HG03039 (cell line): ENCODE results near the gene SLC12A8.
"Not testable (repeated sequence)": the region's sequence is repeated elsewhere in the genome, so short reads cannot be mapped to it uniquely, and the experiment has no call there.

Experiments
- ATAC-seq: cut with Tn5 transposase; IDR thresholded peaks from one replicate; pipeline ENCODE4 v1.9.1; 2021; ENCODE audit warnings: mild to moderate bottlenecking, moderate library complexity; ENCODE audit not compliant: unreplicated experiment

Gene SLC12A8

DNA sequence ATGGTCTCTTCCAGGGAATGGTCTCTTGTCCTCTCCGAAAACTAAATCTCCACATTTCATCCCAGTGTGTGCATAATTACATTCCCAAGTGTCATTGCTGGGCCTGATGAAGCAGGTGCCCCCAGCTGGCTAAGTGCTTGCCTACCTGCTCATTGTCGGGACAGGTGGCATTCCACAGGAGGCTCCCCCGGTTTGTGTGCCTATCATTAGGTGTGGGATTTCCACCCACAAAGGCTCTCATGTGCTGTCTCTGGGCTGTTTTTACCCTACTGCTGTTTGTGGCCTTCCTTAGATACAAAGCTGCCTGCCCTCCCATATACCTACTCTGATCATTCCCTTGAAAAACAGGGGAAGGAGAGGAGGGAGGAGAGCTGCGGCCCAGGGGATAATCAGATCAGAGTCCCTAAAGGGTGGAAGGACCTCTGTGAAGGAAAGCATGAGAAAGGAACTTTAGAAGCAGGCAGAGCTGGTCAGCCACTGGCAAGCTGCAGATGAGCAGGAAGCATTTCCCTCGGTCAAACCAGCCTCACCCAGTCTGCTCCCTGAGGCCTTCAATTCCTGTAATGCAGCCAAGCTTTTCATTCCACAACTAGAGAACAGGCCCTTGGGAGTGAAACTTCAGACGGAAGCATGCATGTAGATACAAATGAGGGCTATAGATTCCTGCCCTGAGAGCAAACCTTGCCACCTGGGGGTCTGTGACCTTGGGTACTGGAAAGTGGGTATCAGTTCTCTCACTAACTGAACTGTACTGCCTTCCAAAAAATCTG, 96.1 kb downstream of the SLC12A8 start:
- ATAC-seq, result no peak

DNA sequence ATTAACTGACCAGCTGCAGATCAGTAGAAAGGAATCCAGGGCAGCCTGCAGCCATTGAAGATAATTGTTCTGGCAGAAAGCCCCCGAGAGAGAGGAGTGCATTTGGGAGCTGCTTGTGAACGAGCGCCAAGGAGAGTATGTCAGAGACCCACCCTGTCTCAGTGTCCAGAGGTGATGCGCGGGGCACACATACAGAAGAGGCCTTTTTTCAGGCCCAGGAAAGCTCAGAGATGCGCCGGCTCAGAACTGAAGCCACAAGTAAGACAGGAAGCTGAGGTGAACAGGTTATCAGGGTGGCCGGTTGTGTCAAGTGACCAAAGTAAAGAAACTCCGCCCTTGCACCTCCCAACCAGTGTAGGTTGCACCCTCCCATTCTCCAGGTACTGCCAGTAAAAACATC, 96.9 kb downstream of the SLC12A8 start:
- ATAC-seq, result no peak

DNA sequence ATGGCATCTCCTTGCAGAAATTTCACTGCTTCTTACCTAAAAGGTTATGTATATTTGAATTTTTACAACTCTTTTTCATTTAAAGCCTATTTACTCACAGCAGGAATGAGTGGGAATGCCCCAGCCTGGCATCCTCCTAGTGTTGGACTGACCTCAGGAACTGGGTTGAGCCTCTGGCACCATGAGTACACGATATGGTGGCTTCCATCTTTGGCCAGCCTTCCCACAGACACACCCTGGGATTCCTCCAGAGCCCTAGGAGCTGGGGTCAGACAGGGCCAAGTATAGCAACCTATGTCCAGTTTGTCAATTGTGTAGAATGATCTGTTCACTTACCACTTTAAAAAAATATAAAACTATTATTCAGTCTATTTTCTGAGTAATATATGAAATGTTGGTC, 99.6 kb downstream of the SLC12A8 start:
- no peak for ATAC-seq

DNA sequence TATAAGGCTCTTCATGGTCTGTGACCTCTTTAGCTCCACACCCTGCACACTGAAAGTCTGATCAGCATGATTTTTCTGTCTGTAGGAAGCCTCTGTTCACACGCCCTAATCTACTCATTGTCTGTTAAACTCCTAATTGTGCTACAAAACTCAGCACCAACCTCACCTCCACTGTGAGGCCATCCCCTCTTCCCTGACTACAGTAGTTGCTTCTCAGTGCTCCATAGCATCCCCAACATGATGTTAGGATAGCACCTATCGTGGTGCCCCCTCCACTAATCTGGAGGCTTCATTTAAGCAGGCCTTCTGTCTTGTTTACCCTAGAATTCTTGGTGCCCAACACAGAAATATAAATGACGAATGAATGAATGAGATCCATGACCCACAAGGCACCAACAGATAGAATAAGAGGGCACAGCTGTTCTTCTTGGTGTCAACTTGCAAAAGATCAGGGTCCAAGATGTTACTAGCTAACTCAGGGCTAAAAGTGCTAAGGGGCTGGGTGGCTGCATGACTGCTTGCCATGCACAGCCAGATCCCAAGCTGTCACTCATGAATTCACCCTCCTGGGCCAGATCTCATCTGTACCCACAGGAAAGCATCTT, 101.6 kb downstream of the SLC12A8 start:
- no peak for ATAC-seq

DNA sequence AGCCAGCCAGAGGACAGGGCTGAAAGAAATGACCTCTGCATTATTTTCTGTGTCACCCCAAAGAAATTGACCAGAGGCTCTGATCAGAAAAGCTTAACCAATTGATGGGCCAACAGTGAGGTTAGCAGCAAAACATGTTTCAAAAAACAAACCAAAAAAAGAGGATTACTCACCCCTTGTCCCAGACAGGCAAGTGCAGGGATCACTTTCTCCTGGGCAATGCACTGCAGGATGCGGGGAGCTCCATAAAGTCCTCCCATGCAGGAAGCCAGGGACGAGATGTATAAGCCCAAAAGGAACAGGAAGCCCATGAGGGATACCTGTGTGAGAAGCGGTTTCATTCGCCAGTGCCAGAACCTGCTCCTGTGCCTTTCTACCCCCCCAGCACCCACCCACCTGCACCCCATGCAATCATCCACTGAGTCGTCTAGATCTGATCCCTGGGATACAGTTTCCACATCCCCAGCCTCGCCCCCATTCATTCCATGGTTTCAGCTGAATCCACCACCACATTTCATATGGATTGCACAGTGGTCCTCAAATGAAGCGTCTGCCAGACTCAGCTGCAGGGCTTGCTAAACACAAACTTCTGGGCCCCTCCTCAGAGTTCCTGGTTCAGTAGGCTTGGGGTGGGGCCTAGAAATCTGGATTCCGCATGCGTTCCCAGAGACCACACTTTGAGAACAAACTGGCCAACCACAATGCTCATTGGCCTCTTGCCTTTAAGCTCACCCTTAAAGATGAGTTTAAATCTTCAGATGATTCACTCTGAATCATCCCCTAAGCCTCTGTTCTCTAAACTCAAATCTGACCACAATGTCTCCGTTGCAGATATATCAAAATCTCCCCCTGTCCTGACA, 102.3 kb downstream of the SLC12A8 start:
- no peak for ATAC-seq

DNA sequence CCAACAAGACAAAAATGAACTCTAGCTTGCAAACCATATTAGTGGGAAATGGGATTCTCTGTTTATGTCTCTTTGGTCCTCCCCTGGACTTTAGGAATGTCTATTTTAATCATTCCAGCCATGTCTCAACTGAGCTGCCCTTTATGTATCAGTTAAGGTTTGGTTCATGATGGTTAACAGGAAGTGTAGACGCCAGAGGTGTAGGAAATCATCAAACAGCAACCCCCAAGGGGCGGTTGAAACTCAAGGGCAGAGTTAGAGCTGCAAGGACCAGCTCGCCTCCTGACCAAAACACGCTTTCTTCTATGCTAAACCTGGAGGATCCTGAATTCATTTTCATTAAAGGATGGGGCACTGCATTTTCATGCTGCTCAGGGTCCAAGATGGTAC, 103.0 kb downstream of the SLC12A8 start:
- ATAC-seq, result no peak

DNA sequence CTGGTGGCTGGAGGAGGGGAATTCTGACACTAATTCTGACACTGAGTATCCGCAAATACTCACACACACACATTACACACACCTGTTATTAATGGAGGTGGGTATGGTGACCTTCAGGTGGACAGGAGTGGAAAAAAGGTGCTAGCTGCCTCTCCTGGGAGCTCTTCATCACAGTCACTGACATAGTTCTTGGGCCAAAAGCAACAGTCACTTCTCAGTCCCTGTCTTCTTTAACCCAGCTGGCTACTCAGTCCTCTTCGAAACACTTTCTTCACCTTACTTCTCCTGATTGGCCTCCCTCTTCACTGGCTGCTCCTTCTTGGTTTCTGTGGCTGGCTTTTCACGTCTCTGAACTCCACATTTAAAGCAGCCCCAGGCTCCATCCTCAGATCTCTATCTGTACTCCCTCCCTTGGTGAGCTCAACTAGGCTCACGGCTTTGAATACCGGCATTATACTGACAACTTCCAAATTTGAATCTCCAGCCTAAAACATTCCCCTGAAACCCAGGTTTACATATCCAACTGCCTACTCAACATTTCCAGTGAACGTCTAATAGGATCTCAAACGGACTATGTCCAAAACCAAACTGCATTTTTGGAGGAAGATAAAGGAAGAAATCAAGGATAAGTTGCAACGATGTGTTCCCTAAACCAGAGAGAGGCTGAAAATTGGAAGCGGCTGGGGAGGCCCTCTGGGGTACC, 103.6 kb downstream of the SLC12A8 start:
- no peak for ATAC-seq

DNA sequence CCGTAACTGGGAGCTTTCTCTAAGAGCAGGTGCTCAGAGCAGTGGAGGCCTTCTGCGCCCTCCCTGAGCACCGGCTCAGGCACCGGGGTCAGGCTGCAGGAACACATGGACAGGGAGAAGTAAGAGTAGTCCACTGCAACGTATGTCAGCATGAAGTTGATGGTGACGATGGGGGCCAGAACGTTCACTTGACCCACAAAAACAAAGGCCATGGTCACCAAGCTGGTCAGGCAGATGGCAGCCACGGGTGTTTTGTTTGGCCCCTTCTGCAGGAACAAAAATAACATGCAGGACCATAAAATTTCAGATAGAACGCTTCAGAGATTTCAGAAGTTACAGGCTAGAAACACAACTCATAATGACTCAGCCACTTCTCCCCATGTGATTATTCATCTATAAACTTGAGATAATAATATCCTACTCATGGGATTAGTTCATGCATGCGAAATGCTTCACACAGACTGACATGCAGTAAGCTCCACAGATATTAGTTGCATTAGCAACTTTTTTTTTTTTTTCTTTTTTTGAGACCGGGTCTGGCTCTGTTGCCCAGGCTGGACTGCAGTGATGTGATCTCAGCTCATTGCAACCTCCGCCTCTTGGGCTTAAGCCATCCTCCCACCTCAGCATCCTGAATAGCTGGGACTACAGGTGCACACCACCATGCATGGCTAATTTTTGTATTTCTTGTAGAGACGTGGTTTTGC, 104.5 kb downstream of the SLC12A8 start:
- ATAC-seq, result peak; percentile 38

DNA sequence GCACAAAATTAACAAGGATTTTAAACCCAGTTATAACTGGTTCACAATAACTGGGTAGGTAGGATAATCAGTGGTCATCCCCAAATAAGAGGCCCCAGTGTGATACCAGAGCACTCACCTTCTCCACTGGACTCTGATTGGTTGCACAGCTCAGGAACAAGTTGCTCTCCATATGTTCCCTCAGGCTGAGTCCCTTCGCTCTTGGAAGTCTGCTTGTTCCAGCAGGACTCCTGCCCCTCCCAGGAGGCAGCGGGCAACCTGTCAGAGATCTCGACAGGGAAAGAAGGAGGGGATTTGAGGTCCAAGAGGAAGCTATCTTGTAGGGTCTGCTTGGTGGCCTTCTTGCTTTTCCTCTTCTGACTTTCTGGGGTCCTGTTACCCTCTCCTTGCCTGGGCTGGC, 105.2 kb downstream of the SLC12A8 start:
- ATAC-seq, result no peak

DNA sequence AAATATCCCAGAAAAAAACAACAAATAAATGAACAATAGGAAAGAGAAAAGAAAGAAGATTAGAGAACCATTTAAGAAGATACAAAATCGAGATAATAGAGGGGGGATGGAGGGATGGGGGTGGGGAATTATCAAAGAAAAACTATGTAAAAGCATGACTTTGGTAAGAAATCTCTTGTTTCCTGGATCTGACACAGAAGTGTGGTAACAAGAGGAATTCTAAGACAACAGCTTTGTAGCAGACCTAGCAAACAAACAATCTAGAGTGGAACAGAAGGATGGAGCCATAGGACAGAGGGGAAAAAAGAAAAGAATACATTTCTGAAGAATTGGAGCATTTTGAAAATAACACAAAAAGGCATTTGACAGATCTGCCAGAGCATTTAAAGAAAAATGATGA, 107.4 kb downstream of the SLC12A8 start:
- ATAC-seq, result no peak

DNA sequence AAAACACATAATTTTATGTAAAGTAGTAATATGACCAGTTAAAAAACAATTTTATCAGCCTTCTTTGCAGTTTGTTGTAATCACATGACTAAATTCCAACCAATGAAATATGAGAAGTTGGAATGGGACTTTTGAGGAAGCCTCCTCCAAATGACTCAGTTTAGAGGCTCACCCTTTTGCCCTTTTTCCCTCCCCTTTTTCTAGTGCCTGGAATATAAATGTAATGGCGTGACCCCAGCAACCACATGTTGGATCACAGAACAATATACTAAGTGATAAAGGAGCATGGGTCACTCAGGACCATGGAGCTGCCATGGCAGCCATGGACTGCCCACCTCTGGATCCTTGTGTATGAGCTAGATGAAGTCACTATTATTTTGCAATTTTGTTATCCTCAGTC, 107.9 kb downstream of the SLC12A8 start:
- ATAC-seq, result no peak

DNA sequence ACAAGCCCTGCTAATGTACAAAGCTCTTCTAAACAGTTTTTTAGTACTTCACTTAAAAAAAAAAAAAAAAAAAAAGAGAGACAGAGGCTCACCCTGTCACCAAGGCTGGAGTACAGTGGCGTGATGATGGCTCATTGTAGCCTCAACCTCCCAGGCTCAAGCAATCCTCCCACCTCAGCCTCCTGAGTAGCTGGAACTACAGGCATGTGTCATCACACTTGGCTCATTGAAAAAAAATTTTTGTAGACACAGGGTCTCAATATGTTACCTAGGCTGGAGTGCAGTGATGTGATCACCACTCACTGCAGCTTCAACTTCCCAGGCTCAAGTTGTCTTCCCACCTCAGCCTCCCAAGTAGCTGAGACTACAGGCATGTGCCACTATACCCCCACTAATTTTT, 109.1 kb downstream of the SLC12A8 start:
- no peak for ATAC-seq

DNA sequence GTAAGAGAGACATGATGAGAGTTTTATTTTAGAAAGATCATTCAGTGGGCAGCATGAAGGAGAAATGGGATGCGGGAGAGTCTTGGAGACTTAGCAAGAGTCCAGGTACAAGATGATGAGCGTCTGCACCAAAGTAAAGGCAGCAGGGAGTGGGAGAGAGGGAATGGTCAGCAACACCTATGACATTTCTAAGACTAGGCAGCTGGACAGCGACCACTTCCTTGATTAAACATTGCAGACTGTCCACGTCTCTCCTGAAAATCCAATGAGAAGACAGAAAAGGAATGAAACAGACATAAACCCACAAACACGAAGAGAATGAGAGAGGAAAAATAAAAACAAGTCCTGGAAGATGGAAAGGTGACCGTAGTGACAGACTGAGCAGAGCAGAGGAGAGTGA, 110.1 kb downstream of the SLC12A8 start:
- ATAC-seq, result no peak

DNA sequence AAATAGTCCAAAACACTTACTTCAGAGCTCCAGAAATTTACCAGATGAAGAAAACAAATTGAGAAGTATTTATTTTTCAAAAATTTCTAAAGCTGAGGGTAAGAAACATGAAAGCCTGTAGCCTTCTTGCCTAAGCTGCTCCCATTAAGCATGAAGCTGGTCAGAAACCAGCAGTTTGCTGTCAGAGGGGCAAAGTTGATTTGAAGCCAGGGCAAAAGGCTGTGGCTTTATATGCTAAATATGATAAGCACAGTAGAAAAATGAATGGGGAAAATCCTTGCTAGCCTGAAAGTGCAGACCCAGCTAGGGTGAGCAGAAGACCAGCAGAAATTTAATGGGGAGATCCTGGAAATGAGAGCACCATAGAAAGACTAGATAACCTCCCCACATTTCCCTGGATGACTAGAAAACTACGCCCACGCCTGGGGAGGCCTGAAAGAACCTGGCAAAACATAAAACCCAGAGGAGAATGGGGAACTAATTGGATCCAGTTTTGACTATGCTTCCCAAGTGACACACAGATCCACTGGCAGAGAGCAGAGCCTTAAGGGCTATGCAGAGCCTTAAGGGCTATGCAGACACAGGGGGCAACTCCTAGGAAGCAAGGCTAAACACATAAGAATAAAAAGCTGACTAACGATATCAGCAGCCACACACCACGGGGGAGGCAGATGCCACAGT, 113.8 kb downstream of the SLC12A8 start:
- ATAC-seq, result no peak

DNA sequence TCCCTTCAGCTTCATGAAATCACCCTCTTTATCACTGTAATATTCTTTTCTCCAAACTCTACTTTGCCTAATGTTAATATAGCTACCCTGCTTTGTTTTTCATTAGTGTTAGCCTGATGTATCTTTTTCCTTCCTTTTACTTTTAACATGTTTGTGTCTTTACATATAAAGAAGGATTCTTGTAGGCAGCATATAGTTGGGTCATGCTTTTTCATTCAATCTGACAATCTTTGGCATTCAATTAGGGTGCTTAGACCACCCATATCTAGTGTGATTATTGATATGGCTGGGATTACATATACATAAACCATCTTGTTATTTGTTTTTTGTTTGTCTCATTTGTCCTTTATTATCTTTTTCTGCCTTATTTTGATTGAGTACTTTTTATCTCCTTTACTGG, 121.9 kb downstream of the SLC12A8 start:
- ATAC-seq, result no peak

DNA sequence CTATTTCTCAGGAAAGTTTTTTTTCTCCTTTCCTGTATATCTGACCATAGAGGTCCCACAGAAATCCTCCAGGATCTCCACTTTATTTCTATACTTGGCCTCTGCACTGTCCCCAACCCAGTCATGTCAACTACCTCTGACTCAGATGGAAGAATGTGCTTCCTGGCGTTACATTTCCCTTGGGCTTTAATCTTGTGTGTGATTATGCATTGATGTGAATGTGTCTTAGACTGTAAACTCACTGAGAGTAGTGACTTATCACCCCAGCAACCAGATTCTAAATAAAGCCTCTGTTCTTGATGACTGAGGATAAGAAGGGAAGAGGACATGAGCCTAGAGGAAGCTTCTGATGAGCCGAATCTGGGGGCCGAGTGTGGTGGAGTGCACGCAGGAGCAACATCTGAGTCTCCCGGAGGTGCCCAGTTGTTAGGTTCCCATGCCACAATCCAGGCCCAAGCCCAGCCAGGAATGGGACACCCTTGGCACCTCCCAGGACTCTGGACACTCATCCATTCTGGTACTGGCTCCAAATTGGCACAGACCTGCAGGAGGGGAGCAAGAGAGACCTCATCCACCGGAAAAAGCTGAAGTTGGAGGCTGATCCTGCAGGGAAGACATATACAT, 124.7 kb downstream of the SLC12A8 start:
- ATAC-seq, result no peak

DNA sequence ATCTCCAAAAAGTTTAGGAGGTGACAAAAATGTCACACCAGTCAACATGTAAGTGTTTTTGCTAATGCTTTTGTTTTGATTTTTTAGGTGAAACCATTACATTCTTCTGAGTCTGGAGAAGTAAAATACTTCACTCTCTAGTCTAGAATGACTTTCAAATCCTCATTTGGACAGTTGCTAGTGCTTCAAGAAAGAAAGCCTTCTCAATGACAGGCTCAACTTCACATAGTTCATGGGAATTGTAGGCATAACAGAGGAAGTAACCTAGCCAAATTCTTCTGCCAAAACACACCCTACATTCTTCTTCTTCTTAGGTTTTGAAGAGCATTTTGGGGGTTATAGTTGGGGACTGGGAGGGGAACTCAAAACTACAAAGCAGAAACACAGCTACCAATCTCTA, 127.4 kb downstream of the SLC12A8 start:
- no peak for ATAC-seq

DNA sequence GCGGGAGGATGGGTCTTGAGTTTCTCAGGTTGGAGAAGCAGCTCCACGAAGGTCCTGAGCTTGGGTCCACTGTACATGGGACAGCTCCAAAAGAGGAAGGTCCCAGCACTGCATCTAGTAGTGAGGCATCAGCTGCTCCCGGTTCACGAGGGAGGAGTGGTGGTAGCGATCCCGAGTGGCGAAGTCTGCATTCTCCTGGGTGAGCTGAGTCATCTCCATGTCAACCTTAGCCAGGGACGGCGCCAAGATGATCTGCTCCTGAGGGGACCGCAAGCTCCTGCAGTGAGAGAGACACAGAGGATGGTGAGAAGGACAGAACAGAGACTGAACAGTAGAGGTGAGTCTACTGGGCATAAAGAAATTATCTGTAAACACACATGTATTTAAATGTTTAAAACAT, 128.8 kb downstream of the SLC12A8 start:
- ATAC-seq, result no peak

DNA sequence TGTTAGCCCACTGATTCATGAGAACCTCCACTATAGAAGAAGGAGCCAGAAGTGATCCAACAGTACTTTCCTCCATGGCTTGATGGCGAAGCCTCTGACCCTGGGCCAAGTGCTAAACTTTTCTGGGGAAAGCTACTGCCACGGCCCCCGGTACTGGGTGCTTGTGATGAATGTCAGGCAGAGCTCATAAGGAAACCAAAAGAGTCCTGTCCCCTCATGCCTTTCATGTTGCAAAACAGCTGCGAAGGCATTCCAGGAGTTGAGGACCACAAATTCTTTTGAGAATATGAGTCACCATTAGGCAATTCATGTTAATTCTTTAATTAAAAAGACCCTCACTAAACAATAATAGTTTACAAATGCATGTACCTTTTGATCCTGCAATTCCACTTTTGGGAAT, 130.2 kb downstream of the SLC12A8 start:
- not testable (repeated sequence) for ATAC-seq

DNA sequence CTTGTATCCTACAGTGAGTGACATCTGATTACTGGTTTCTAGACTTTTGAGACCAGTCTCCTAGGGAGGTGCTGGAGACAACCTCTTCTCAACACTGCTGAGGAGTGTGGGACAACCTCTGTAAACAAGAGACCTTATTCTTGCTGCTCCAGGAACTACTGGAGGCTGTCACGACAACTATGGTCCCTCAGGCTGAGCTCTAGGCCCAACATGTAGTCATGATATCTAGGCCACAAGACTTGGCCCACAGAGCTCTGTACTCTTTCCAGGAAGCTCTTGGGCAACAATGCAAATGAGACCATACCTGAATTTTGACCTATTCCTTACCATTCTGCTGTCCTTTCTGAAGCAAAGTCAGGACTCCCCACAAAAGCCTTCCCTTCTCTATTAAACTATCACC, 132.5 kb downstream of the SLC12A8 start:
- no peak for ATAC-seq
